Skeletal muscle satellite cell (primary cell): ENCODE measurements around the gene OSBPL7.

Source experiments
- H3K27me3 ChIP-seq: 2 replicates; pipeline ENCODE4 v1.7.0; 2013; ENCODE audit warnings: low read length; ENCODE audit not compliant: control insufficient read depth, insufficient read depth
- H3K36me3 ChIP-seq: 2 replicates; pipeline ENCODE4 v1.7.0; 2013; ENCODE audit warnings: mild to moderate bottlenecking, control low read depth, low read length; ENCODE audit not compliant: insufficient read depth
- H3K4me1 ChIP-seq: 2 replicates; pipeline ENCODE4 v1.7.0; 2013; ENCODE audit warnings: low read length; ENCODE audit not compliant: control insufficient read depth, insufficient read depth
- H3K4me2 ChIP-seq: 2 replicates; pipeline ENCODE4 v1.7.0; 2013; ENCODE audit warnings: mild to moderate bottlenecking, low read length
- H3K4me3 ChIP-seq: 2 replicates; pipeline ENCODE4 v1.7.0; 2013; ENCODE audit warnings: low read length
- H3K9ac ChIP-seq: 2 replicates; pipeline ENCODE4 v1.7.0; 2013; ENCODE audit warnings: mild to moderate bottlenecking, low read depth, low read length, moderate library complexity
- H3K9me3 ChIP-seq: replicated peaks from 2 replicates; pipeline ENCODE4 v1.7.0; 2013; ENCODE audit warnings: mild to moderate bottlenecking, control low read depth, low read length

The OSBPL7 gene

DNA sequence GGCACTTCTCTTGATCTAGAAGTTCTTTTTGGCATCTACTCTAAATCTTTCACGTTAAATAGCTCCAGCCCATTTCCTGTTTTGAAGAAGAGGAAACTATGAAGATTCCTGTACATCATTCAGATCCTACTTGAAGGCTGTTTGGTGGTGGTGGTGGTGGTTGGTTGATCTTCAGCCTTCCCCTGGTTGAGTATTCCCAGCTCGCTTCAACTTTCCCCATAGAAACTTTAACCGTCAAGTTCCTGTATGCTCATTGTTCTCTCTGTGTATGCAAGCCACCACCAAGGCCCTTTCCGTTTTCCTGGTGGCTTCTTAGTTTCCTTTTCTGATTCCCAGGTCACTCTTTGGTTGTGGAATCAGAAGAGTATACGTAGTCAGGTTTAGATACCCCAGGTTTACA lies 13.2 kb upstream of the OSBPL7 start:
- peaks cover 6% of the 10 kb centered on the region for H3K36me3 ChIP-seq
- no peaks in the 10 kb centered on the region for H3K27me3 ChIP-seq
- H3K9me3 ChIP-seq: no peaks in the 10 kb centered on the region
- no peak overlapping the region for H3K9ac ChIP-seq
- H3K4me3 ChIP-seq: no peak overlapping the region
- no peak overlapping the region for H3K4me2 ChIP-seq
- peaks cover 28% of the 10 kb centered on the region for H3K4me1 ChIP-seq

DNA sequence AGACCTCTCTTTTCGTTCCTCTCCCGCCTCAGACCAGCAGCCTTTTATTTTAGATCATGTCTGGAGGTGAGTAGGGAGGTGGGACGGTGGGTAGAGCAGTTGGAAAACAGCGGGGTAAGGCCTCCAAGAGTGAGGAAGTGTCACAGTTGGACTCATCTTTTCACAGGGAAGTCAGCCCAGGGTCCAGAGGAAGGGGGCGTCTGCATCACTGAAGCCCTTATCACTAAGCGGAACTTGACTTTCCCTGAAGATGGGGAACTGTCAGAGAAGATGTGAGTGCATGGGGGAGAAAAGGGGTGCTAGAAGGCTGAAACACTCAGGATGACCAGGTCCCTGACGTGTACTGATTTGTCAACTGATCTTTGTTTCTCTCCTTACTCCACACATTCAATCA lies 10.3 kb upstream of the OSBPL7 start:
- peaks cover 12% of the 10 kb centered on the region for H3K36me3 ChIP-seq
- H3K27me3 ChIP-seq: no peaks in the 10 kb centered on the region
- H3K9ac ChIP-seq: peak overlapping the region; percentile 90
- H3K4me1 ChIP-seq: peaks cover 14% of the 10 kb centered on the region
- H3K4me2 ChIP-seq: peak overlapping the region; percentile 78
- H3K4me3 ChIP-seq: peak overlapping the region; percentile 82
- H3K9me3 ChIP-seq: no peaks in the 10 kb centered on the region

DNA sequence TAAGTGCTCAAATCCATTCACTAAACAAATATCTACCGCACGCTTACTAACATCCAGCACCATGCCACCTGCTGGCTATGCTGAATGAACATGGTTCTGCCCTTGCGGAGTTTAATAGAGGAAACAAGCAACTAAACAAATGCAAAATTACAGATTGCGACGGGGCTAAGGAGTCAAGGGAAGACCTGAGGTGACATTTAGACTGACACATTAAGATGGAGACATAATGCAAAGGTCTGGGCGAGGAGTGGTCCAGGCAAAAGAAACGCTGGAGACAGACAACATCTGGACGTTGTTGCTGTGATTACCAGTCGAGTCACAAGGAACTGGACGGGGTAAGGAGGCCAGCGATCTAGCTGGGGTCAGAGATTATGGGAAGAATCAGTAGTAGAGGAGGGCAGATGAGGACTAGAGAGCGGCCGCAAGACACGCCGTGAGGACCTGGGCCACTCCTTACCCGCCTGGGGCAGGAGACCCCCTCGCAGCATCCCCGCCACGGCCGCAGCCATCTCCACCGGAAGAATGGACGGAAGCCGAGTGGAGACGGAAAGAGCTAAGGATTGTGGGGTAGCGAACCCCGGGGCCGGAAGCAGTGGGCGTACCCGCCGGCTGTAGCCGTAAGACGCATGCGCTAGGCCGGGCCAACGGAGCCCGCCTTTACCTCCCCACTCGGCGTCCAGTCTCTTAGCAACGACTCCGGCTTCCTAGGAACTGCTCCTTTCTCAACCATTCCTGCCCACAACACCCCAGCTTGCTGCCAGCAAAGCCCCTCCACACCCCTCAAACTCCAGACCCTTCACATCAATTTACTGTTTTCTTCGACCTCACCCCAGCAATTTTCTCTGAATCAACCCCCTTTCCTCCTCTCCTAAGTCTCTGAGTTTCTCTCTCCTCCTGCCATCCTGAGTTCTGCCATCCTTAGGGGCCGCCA lies 9.7 kb upstream of the OSBPL7 start, which contains the start of the genes LRRC46 and MRPL10:
LRRC46 (plus strand) TSS at position 668 of the 931 bp plus-strand sequence. CDS start 320 bp downstream, outside the sequence.
MRPL10 (minus strand) TSS at position 539 of the 931 bp plus-strand sequence; CDS start at position 509, 30 bp downstream.
- Histone ChIP-seq H3K9ac (peak within 1 kb of the TSS; percentile 90), H3K4me1 (peaks cover 13% of the 10 kb centered on the region), H3K4me3 (peak within 1 kb of the TSS; percentile 82), H3K27me3 (no peaks in the 10 kb centered on the region), H3K4me2 (peak within 1 kb of the TSS; percentile 78), H3K9me3 (no peaks in the 10 kb centered on the region), H3K36me3 (peaks cover 19% of the 10 kb centered on the region)

DNA sequence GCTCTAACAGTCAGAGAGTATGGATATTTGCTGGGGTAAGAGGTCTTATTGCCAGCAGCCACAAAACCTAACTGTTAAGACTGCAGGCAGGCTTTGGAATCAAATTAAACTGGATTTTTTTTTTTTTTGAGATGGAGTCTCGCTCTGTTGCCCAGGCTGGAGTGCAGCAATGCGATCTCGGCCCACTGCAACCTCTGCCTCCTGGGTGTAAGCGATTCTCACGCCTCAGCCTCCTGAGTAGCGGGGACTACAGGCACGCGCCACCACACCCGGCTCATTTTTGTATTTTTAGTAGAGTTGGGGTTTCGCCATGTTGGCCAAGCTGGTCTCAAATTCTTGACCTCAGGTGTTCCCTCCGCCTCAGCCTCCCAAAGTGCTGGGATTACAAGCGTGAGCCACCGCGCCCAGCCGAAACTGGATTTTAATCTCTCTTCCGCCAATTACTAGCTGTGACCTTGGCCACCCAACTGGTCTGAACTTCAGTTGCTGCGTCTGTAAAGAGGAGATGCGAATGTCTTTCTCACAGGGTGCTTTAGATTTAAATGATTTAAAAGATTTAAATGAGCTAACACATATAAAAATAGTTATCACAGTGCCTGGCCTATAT lies 8.9 kb upstream of the OSBPL7 start:
- no peaks in the 10 kb centered on the region for H3K27me3 ChIP-seq
- H3K9ac ChIP-seq: peak overlapping the region; percentile 90
- peak overlapping the region; percentile 82 for H3K4me3 ChIP-seq
- H3K9me3 ChIP-seq: no peaks in the 10 kb centered on the region
- peaks cover 17% of the 10 kb centered on the region for H3K36me3 ChIP-seq
- peak overlapping the region; percentile 78 for H3K4me2 ChIP-seq
- peaks cover 13% of the 10 kb centered on the region for H3K4me1 ChIP-seq

DNA sequence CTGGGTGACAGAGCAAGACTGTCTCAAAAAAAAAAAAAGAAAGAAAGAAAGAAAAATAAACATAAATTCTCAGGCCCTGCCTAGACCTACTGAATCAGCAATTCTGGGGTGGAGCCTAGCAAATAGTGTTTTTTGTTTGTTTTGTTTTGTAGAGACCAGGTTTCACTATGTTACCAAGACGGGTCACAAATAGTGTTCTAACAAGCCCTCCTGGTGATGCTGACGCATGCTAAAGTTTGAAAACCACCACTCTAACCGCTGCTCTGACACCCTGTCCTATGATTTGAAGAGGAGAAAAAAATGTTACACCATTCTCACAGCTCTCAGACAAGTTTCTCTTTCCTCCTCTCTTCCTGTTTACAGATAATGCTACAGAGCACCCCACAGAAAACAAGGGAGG lies 8.3 kb upstream of the OSBPL7 start:
- H3K27me3 ChIP-seq: no peaks in the 10 kb centered on the region
- peak overlapping the region; percentile 78 for H3K4me2 ChIP-seq
- H3K4me1 ChIP-seq: peaks cover 13% of the 10 kb centered on the region
- H3K9ac ChIP-seq: peak overlapping the region; percentile 90
- no peaks in the 10 kb centered on the region for H3K9me3 ChIP-seq
- peaks cover 20% of the 10 kb centered on the region for H3K36me3 ChIP-seq
- no peak overlapping the region for H3K4me3 ChIP-seq

DNA sequence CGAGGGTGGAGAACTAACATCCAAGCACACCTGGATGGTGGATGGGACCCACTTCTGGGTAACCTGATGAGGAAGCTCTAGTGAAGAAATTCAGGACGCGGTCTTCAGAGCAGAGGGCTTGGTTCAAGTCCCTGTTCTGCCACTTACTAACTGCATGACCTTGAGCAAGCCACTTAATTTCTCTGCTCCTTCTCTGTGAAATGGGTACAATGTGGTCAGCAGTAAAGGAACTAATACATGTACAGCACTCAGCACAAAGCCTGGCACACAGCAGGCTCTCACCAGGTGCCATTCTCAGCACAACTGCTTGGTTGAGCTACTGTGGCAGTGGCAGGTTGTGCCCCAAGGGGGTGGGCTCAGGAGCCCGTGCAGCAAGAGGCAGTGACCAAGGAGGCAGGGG lies 1.9 kb upstream of the OSBPL7 start:
- H3K36me3 ChIP-seq: peaks cover 36% of the 10 kb centered on the region
- H3K9me3 ChIP-seq: no peaks in the 10 kb centered on the region

DNA sequence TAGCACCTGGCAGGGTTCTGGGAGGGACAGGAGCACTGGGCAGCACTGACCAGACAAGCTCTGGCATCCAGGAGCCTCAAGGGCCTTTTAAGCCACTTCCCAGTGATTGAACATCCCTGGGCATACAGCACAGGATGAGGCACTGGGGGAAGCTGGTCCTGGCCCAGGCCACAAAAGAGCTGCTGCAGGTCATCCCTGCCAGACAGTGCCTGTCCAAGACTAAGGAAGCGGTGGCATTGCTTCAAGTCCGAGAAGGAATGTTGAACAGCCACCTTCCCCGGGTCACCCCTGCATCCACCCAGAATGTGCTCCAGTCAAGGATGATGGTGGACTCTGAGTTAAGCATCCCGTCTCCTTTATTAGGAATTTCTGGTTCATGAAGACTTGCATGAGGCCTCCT lies 1.2 kb upstream of the OSBPL7 start:
- Histone ChIP-seq H3K27me3 (no peaks in the 10 kb centered on the region), H3K4me1 (peaks cover 21% of the 10 kb centered on the region), H3K36me3 (peaks cover 39% of the 10 kb centered on the region), H3K4me3 (no peak overlapping the region), H3K9me3 (no peaks in the 10 kb centered on the region), H3K4me2 (no peak overlapping the region), H3K9ac (no peak overlapping the region)

More for the DNA sequence above, 1.9 kb upstream of the OSBPL7 start:
- no peaks in the 10 kb centered on the region for H3K27me3 ChIP-seq
- H3K4me1 ChIP-seq: peaks cover 21% of the 10 kb centered on the region
- no peak overlapping the region for H3K4me3 ChIP-seq
- no peak overlapping the region for H3K9ac ChIP-seq
- no peak overlapping the region for H3K4me2 ChIP-seq

DNA sequence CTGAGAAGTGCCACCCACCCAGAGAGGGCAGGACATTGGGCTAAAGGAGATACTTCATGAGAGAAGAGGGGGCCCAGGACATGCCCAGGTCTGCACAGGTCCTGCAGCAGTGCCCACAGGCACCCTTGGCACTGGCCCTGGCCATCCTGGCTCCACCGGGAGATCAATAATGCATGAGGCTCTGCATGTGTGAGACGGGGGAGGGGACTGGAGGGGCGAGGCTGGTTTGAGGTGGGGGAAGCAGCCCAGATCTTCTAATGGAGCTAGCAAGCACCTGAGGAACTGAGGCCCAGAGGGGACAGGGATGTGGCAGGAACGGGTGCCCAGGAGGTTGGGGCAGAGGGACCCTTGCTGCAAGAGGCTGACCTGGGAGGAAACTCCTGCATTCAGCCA lies 567 bp downstream of the OSBPL7 start:
- Histone ChIP-seq H3K27me3 (no peaks in the 10 kb centered on the region), H3K36me3 (peaks cover 33% of the 10 kb centered on the region)

DNA sequence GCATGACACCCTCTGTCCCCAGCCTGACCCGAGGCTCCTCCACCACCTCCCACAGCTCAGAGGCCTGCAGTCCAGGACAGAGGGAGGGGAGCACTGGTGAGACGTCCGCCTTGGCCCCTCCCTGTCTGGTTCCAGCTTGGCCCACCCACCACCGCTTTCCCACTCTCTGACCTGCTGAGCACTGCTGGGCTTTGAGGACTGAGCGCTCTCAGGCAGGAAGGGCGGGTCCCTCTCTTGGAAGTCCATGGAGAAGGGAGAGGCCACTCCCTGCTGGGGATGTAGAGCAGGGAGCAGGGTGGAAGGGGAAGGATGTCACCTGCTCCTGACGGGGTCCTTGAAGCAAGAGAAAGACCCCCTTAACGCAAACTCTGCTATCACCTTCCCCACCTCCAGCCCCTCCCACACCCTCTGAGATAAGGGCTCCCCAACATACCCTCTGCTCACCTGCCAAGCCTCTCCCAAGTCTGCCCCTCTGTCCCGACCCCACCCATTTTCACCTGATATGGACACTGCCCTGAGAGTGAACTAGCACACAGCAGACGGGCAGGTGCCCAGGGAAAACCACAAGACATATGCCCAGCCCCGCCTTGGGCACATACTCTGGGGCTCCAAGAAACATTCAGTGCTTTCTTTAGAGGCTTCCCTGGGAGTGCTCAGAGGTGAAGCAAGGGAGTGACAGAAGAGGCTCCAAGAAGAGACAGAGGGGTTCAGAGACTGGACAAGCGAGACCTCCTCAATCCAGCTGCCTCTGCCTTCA lies 1.4 kb downstream of the OSBPL7 start:
- Histone ChIP-seq H3K9ac (no peak overlapping the region), H3K9me3 (no peaks in the 10 kb centered on the region), H3K4me2 (peak overlapping the region; percentile 89), H3K27me3 (no peaks in the 10 kb centered on the region), H3K36me3 (peaks cover 36% of the 10 kb centered on the region), H3K4me3 (peak overlapping the region; percentile 77), H3K4me1 (peaks cover 21% of the 10 kb centered on the region)

More for the DNA sequence above, 567 bp downstream of the OSBPL7 start:
- Histone ChIP-seq H3K4me3 (peak overlapping the region; percentile 77), H3K9me3 (no peaks in the 10 kb centered on the region), H3K9ac (peak overlapping the region; percentile 76), H3K4me1 (peaks cover 21% of the 10 kb centered on the region), H3K4me2 (peak overlapping the region; percentile 89)

DNA sequence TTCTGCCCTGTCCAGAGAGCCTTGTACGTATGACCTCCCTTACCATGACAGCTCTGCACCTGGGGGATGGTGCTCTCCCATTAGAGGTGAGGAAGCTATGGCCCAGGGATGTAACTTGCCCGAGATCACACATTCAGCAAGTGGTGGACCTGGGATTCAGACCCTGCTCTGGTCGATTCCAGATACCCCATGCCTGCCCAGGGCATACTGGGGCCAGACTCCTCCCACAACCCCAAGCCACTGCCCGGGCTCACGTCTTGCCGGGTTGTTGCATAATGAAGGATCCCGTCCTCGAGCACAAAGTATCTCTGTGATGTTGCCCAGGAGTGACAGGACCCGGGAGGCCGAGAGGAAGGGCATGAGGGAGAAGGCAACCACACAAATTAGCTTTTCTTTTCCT lies 2.1 kb downstream of the OSBPL7 start:
- Histone ChIP-seq H3K27me3 (no peaks in the 10 kb centered on the region), H3K4me2 (no peak overlapping the region), H3K36me3 (peaks cover 42% of the 10 kb centered on the region), H3K4me1 (peaks cover 21% of the 10 kb centered on the region), H3K4me3 (no peak overlapping the region), H3K9me3 (no peaks in the 10 kb centered on the region), H3K9ac (no peak overlapping the region)
